GM18951 (cell line): ENCODE measurements around the gene CADPS2.
A peak's percentile ranks its signal among the peaks of the same experiment; 100 is the strongest.

Source experiments
- POLR2A ChIP-seq: IDR thresholded peaks from 4 replicates; pipeline ENCODE4 v1.6.1; 2011; ENCODE audit warnings: mild to moderate bottlenecking; ENCODE audit not compliant: insufficient read length, insufficient read depth; ENCODE audit errors: extremely low read depth
- in situ Hi-C: fragments of 300-500 bp; cut with MboI; formaldehyde crosslinking; loops from one replicate; pipeline ENCODE4 v1.12.0; 2022; ENCODE audit warnings: low sequenced_read_pairs, mixed read lengths, inconsistent platforms; ENCODE audit not compliant: unreplicated experiment

The CADPS2 gene

GRCh38 chr7:122886357-122887081 lies at the start of gene CADPS2:
Gene CADPS2 (minus strand): TSS chr7:122886460. CDS start chr7:122886337, 123 bp downstream.
- in situ Hi-C loops = no loop called here
- TF ChIP-seq POLR2A = peak; percentile 32

- in situ Hi-C loops = no loop called here
- no peak for TF ChIP-seq POLR2A
Observed at GRCh38 chr7:122935620-122936019, 49.4 kb upstream of the CADPS2 start.

GRCh38 chr7:122919643-122920181 lies 33.5 kb upstream of the CADPS2 start:
- TF ChIP-seq POLR2A = no peak
- in situ Hi-C loops = no loop called here

GRCh38 chr7:122914812-122915211 lies 28.6 kb upstream of the CADPS2 start:
- no peak for TF ChIP-seq POLR2A
- in situ Hi-C loops = no loop called here

GRCh38 chr7:122913608-122914007 lies 27.3 kb upstream of the CADPS2 start:
- in situ Hi-C loops = no loop called here
- no peak for TF ChIP-seq POLR2A

- TF ChIP-seq POLR2A = no peak
- in situ Hi-C loops = no loop called here
Observed at GRCh38 chr7:122902751-122903495, 16.7 kb upstream of the CADPS2 start.

- no peak for TF ChIP-seq POLR2A
- in situ Hi-C loops = no loop called here
Observed at GRCh38 chr7:122901250-122901649, 15.0 kb upstream of the CADPS2 start.

GRCh38 chr7:122896509-122896908 lies 10.2 kb upstream of the CADPS2 start:
- in situ Hi-C loops = no loop called here
- TF ChIP-seq POLR2A = no peak

GRCh38 chr7:122893486-122893885 lies 7.2 kb upstream of the CADPS2 start:
- TF ChIP-seq POLR2A = no peak
- in situ Hi-C loops = no loop called here

- in situ Hi-C loops = no loop called here
- no peak for TF ChIP-seq POLR2A
Observed at GRCh38 chr7:122889116-122889515, 2.9 kb upstream of the CADPS2 start.

GRCh38 chr7:122887848-122888247 lies 1.6 kb upstream of the CADPS2 start:
- no peak for TF ChIP-seq POLR2A
- in situ Hi-C loops = no loop called here

GRCh38 chr7:122887198-122887597 lies 938 bp upstream of the CADPS2 start:
- TF ChIP-seq POLR2A = no peak

GRCh38 chr7:122885583-122886356 lies 490 bp downstream of the CADPS2 start:
- in situ Hi-C loops = no loop called here
- TF ChIP-seq POLR2A = no peak

More at GRCh38 chr7:122887198-122887597, 938 bp upstream of the CADPS2 start:
- in situ Hi-C loops = no loop called here
